ENCODE results near the gene WIPF3.
"Not testable (repeated sequence)": the region's sequence is repeated elsewhere in the genome, so short reads cannot be mapped to it uniquely, and the experiment has no call there.

WIPF3 gene

DNA sequence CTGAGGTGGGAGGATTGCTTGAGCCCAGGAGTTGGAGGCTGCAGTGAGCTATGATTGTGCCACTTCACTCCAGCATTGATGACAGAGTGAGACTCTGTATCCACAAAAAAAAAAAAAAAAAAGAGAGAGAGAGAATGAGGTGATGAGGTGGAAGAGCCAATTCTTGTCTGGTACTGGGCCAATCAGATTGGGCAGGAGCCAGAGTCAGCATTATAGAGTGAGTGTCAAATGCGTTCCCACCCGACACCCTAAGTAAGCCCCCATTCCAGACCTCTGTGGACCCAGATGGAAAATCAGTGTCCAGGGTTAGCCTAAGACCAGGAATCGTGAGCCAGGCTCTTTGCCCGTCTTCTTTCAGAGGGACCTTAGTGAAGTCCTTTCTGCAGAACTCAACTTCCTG, 83.9 kb downstream of the WIPF3 start:
- TF ChIP-seq, protein P1, sequence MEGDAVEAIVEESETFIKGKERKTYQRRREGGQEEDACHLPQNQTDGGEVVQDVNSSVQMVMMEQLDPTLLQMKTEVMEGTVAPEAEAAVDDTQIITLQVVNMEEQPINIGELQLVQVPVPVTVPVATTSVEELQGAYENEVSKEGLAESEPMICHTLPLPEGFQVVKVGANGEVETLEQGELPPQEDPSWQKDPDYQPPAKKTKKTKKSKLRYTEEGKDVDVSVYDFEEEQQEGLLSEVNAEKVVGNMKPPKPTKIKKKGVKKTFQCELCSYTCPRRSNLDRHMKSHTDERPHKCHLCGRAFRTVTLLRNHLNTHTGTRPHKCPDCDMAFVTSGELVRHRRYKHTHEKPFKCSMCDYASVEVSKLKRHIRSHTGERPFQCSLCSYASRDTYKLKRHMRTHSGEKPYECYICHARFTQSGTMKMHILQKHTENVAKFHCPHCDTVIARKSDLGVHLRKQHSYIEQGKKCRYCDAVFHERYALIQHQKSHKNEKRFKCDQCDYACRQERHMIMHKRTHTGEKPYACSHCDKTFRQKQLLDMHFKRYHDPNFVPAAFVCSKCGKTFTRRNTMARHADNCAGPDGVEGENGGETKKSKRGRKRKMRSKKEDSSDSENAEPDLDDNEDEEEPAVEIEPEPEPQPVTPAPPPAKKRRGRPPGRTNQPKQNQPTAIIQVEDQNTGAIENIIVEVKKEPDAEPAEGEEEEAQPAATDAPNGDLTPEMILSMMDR (IDR thresholded peaks at IDR 0.05; ENCODE audit: insufficient read depth, low read depth, low read length, missing control alignments) = no peak
- no peak for DNase-seq (ENCODE audit: low read depth)

DNA sequence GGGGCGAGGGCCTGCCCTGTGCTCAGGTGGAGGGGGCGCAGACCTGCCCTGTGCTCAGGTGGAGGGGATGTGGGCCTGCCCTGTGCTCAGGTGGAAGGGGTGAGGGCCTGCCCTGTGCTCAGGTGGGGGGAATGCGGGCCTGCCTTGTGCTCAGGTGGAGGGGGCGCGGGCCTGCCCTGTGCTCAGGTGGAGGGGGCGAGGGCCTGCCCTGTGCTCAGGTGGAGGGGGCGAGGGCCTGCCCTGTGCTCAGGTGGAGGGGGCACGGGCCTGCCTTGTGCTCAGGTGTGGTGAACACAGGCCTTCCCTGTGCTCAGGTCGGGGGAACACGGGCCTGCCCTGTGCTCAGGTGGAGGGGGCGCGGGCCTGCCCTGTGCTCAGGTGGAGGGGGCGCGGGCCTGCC, 84.5 kb downstream of the WIPF3 start:
- not testable (repeated sequence) for DNase-seq (ENCODE audit: low read depth); H3K4me3 ChIP-seq (ENCODE audit: low read length)

More for the DNA sequence above, 83.9 kb downstream of the WIPF3 start:
- H3K4me3 ChIP-seq (ENCODE audit: low read length) = no peak overlapping the region

DNA sequence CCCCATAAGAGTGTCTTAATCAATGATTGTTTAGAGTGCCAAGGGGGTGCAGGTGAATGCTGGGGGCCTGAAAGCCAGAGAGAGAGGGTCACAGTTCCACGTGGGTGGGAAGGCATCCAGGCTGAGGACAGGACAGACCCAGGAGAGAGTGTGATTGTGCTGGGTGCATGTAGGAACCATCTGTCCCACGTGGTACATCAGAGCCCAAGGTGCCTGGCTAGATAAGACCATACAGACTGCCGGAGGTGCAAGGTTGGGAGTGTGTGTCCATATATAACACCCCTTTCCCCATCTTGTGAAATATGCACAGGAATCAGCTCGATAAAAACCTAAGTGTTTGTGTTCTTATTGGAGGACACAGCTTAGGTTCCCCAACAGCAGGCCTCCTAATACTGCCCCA, 85.5 kb downstream of the WIPF3 start:
- TF ChIP-seq, protein P1 (IDR thresholded peaks at IDR 0.05; ENCODE audit: insufficient read depth, low read depth, low read length, missing control alignments) = no peak
- DNase-seq (ENCODE audit: low read depth) = no peak
- no peak overlapping the region for H3K4me3 ChIP-seq (ENCODE audit: low read length)

DNA sequence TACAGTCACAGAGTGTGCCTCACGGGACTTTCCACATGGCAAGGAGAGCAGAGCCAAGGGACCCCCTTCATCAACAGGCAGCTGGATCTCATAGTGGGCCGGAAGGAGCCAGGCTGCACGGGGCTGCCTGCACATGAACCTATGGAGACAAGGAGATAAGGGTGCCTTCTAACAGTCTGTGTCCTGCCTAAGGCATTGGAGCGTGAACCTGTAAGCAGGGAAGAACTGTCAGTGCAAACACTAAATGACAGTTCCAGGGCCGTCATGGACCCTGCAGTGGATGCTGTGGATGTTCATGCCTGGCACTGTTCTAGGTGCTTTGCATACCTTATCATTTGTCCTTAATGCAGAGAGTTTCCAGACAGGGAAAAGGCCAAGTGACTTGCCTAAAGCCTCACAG, 85.9 kb downstream of the WIPF3 start:
- no peak overlapping the region for H3K4me3 ChIP-seq (ENCODE audit: low read length)
- no peak for DNase-seq (ENCODE audit: low read depth)
- TF ChIP-seq, protein P1 (IDR thresholded peaks at IDR 0.05; ENCODE audit: insufficient read depth, low read depth, low read length, missing control alignments) = no peak

DNA sequence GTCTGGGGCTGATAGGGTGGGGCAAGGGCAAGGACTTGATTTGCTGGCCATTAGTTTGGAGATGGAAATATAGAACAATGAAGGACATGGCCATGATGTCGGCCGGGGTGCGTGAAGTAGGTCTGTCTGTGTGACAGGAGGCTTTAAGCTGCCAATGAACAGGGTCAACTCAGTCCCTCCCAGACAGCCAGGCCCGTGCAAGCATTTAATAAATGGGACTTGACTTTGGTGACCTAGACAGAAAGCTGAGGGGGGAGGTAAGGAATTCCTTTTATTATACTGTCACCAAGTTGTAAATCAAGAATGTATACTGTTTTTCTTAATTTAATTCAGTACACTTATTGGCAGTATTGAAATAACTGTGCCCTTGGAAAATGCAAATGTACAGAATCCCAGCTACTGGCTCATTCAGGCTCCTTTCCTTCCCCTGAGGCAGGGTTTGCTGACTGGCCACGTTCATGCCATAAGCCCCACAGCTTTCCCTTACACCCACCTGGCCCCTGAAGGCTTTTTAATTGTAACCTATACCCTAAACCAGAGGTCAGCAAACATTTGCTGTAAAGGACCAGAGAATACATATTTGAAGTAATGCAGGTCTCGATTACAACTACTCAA, 87.2 kb downstream of the WIPF3 start:
- TF ChIP-seq, protein P1 (IDR thresholded peaks at IDR 0.05; ENCODE audit: insufficient read depth, low read depth, low read length, missing control alignments) = no peak
- H3K4me3 ChIP-seq (ENCODE audit: low read length) = no peak overlapping the region
- DNase-seq (ENCODE audit: low read depth) = no peak

DNA sequence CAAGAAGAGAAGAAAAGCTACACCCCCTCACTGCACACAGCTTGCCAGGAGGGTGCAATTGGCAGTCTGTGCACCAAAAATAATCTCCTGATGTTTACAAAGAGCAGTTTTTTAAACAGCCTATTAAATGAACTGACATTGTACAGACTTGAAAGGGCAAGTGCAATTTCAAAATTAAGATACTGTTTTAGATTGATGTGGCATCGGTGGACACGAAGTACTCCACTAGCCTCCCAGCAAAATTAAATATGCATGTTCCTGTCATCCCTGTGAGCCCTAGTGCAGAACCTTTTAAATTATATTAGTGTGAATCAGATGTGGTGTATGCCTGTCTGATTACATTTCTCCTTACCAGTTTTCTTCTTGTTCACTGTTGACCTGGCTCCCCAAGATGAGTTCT, 87.9 kb downstream of the WIPF3 start:
- DNase-seq (ENCODE audit: low read depth) = no peak
- TF ChIP-seq, protein P1 (IDR thresholded peaks at IDR 0.05; ENCODE audit: insufficient read depth, low read depth, low read length, missing control alignments) = no peak
- H3K4me3 ChIP-seq (ENCODE audit: low read length) = no peak overlapping the region

DNA sequence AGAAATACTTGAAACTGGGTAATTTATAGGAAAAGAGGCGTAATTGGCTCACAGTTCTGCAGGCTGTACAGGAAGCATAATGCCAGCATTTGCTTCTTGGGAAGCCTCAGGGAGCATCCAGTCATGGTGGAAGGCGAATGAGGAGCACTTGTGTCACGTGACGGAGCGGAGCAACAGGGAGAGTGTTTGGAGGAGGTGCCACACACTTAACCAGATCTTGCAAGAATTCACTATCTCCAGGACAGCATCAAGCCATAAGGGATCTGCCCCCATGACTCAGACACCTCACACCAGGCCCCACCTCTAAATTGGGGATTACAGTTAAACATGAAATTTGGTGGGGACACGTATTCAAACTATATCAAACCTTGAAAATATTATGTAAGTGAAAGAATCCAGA, 89.3 kb downstream of the WIPF3 start:
- H3K4me3 ChIP-seq (ENCODE audit: low read length) = no peak overlapping the region
- no peak for DNase-seq (ENCODE audit: low read depth)
- TF ChIP-seq, protein P1 (IDR thresholded peaks at IDR 0.05; ENCODE audit: insufficient read depth, low read depth, low read length, missing control alignments) = no peak
